GM18508 (cell line): ENCODE results near the gene SHISAL2A.
"Not testable (repeated sequence)": the region's sequence is repeated elsewhere in the genome, so short reads cannot be mapped to it uniquely, and the experiment has no call there.

ENCODE experiments used
- ATAC-seq: cut with Tn5 transposase; IDR thresholded peaks from one replicate; pipeline ENCODE4 v1.9.1; 2021; ENCODE audit warnings: moderate number of reproducible peaks; ENCODE audit not compliant: insufficient read depth, unreplicated experiment

Gene SHISAL2A

DNA sequence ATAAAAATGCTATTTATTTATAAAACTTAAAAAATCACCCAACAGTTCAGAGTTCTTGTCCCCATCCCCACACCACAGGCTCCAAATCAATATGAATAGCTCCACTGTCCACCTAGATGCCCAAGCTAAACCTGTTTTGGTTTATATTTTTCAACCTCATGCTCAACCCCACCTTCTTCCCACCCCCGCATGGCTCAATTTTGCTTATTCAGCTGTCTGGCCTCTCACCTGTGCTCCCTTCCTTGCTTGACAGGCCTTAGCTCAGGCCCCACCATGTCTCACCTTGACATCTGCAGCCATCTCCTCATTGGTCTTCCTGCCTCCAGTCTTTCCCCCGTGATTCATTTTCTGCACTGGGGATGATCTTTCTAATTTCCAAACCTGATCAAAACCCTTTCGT lies 47.4 kb downstream of the SHISAL2A start:
- no peak for ATAC-seq

DNA sequence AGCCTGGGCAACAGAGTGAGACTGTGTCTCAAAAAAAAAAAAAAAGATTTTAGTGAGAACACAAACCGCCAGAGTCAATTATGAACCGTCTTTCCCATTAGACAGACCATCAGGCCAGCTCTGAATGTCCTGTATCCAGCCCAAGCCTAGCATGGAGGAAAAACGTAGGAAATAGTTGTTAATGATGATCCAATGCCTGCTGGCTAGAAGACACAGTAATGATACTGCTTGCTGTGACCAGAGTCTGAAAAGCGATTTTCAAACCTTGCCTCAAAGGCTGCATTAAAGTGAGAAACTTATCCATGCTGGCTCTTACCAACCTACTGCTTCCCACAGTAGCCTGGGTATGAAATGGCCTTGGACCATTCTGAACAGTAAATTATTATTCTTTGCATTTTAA lies 48.2 kb downstream of the SHISAL2A start:
- no peak for ATAC-seq

DNA sequence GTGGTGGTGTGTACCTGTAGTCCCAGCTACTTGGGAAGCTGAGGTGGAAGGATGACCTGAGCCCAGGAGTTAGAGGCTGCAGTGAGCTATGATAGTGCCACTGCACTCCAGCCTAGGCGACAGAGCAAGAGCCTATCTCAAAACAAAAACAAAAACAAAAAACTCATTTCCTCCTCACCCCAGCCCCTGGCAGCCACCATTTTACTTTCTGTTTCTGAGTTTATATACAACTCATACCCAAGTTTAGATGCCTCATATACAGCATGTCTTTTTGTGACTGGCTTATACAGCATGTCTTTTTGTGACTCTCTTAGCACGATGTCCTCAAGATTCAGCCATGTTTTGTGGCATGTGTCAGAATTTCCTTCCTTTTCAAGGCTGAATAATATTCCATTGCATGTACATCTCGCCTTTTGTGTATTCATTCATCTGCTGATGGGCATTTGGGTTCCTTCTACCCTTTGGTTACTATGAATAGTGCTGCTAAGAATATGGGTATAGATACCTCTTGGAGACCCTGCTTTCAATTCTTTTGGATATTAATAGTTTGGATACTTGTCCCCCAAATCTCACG lies 50.5 kb downstream of the SHISAL2A start:
- no peak for ATAC-seq

DNA sequence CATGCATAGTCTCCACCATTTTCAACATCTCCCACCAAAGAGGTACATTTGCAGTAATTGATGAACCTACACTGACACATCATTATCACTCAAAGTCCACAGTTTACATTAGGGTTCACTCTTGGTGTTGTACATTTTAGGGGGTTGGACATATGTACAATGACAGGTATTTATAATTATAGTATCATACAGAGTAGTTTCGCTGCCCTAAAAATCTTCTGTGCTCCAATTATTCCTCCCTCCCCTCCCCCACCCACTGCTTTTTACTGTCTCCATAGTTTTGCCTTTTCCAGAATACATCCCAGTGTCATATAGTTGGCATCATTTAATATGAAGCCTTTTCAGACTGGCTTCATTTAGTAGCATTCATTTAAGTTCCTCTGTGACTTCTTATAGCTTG lies 51.6 kb downstream of the SHISAL2A start:
- no peak for ATAC-seq

DNA sequence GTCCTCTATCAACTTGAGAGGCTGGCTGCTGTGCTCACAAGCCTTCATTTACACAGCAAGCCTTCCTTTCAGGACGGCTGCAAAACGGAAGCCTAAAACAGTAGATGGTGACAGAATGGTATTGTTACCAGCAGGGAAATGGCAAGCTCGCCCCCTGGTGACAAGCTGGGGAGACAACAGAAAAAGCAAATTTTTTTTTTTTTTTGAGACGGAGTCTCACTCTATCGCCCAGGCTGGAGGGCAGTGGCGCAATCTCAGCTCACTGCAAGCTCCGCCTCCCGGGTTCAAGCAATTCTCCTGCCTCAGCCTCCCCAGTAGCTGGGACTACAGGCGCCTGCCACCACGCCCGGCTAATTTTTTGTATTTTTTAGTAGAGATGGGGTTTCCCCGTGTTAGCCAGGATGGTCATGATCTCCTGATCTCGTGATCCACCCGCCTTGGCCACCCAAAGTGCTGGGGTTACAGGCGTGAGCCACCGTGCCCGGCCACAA lies 53.3 kb downstream of the SHISAL2A start:
- ATAC-seq: not testable (repeated sequence)

DNA sequence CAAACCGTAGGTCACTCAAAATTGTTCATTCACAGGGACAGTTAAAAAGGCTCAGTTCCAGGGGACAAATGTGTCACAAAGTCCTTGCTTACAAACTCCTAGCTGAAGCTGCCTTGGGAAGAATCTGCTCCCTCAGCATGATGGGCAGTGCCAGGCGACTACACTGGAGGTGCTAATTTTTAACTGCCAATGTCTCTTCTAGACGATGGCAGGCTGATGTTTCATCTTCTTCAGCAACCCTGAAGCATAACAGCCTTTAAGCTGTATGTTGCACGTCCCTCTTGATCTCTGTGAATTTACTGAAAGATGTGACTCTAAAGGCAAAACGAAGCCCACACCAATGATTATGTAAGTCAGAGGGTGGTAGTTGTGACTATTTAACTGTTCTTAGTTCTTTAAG lies 53.9 kb downstream of the SHISAL2A start:
- ATAC-seq: no peak

DNA sequence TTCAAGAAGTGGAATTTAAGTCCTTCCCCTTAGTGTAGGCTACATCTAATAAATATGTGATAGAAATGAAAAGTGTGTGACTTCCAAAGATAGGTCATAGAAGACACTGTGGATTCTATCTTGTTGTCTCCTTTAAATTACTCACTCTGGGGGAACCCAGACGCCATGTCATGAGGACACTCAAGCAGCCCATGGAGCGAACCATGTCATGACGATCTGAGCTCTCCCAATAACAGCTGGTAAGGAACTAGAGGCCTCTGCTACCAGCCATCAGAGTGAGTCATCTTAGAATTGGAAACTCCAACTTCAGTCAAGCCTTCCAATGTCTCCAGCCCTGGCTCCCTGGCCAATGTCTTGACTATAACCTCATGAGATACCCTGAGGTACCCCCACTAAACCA lies 58.9 kb downstream of the SHISAL2A start:
- no peak for ATAC-seq

DNA sequence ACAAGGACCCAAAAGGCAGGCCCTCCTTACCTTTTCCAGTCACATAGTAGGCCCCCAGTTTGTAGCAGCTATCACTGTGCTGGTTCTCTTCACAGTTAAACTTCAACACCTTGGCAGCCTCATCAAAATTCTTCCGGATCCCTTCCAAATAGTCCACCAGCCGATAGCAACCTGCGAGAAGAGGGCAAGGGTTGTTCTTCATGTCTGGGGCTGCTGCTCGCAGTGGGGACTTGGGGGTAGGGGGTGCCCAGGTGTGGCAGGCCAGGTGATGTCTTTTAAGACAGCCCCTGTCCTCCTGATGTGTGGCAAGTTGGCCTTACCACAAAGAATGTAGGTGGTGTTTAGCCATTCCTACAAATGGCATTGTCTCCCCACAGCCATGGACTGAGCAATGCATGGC lies 59.7 kb downstream of the SHISAL2A start:
- no peak for ATAC-seq

DNA sequence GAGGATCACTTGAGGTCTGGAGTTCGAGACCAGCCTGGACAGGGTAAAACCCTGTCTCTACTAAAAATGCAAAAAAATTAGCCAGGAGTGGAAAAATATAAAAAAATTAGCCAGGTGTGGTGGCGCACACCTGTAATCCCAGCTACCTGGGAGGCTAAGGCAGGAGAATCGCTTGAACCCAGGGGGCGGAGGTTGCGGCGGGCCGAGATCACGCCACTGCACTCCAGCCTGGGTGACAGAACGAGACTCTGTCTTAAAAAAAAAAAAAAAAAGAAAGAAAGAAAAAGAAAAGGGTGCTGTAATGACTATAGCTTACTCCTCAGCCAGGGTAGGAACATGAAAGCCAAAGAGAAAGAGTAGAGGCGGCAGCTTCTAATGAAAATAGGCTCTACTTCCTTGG lies 60.4 kb downstream of the SHISAL2A start:
- ATAC-seq: not testable (repeated sequence)

DNA sequence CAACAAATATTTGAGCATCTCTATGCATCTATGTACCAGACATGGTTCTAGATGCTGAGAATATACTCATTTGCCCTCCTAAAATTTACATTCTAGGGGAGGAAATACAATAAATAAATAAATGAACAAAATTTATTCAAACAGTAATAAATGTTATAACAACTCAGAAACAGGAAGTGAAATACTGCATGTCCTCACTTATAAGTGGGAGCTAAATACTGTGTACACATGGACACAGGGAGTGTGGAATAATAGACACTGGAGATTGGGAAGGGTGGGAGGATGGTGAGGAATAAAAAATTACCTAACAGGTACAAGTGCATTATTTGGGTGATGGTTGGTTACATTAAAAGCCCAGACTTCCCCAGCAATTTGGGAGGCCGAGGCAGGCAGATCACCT lies 60.9 kb downstream of the SHISAL2A start:
- no peak for ATAC-seq

DNA sequence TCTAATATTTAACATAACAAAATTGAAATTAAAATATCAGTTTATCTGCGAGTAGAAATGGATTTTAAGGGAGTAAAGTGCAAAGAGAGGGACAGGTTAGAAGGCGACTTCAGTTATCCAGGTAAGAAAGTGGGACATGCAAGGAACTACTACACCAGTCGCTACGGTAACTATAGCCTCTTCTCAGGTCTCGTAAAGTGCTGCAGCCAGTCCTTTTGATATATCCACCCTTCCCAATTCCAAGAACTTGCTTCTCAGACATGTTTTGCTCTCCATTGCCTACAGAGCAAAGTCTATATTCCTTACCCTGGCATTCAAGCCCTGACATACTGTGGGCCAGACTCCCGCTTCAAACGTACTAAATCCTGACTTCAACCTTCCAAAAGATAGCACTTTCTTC lies 62.7 kb downstream of the SHISAL2A start:
- no peak for ATAC-seq

DNA sequence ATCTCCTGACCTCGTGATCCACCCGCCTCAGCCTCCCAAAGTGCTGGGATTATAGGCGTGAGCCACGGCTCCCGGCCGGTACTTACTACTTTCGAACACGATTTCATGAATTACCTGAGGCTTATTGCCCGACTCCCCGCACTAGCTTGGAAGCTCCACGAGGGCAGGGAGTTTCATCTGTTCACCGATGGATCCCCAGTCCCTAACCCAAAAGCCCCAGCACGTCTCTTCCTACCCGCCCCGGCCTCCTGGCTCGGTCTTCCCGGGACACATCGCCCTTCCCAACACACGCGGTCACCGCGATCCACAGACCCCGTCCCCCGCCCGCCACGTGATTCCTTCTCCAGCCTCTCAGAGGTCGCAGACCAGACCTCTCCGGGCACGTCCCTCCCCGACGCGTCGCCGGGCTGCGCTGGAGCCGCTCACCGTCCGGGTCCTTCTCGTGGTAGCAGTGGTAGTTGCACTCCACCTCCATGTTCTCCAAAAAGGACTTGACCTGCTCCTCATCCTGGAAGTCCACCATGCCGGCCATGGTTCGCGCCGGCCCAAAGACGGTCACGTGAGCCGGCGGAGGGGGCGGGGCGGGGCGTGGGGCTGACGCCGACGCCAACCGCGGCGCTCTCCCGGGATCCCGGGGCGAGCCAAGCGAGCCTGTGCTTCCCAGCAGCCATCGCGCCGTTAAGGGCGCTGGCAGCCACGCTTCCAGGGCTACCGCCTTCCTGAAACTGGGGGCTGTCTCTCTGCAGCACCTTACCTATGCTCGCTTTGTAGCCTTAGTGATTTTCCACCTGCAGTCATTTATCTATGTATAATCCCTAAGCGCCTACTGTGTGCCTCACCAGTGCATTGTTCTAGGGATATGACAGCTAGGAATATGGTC lies 65.1 kb downstream of the SHISAL2A start, which contains the start of gene COA7:
COA7 (minus strand) TSS at position 553 of the 880 bp plus-strand sequence; CDS start at position 532, 21 bp downstream.
- ATAC-seq: no peak

DNA sequence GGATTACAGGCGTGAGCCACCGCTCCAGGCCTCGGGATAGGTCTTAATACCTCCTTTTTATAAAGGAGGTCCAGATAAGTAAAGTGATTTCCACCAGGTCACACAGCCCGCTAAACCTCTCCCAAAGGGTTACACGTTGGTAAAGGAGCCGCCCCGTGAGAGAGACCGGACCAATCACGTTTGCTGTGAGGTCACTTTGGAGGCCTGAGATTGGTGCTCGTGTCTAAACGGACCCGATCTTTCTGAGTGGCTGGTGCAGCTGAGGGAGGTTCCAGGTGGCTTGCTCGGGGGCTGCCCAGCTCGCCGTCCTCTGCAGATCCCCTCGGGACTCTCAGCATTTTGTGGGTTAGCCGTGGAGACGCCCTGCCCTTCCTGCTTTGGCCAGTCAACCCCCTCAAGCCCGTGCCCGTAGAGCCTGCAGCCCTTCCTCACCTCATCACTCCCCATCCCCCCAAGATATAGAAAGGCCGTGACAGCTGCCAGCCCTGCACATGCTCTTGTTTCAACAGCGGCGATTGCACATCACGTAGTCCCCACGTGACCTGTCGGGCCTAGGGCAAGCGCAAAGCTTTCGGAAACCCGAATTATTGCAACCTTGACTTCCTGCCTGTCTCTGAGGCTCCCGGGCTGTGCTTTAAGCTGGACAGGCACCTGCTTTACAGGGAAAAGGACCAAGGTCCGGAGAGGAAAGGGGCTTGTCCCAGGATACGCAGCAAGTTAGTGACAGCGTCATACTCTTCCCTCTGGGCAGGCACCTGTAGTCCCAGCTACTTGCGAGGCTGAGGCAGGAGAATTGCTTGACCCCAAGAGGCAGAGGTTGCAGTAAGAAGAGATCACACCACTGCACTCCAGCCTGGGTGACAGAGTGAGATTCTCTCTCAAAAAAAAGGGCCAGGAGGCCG lies 70.2 kb downstream of the SHISAL2A start:
- peak; percentile 70 for ATAC-seq

DNA sequence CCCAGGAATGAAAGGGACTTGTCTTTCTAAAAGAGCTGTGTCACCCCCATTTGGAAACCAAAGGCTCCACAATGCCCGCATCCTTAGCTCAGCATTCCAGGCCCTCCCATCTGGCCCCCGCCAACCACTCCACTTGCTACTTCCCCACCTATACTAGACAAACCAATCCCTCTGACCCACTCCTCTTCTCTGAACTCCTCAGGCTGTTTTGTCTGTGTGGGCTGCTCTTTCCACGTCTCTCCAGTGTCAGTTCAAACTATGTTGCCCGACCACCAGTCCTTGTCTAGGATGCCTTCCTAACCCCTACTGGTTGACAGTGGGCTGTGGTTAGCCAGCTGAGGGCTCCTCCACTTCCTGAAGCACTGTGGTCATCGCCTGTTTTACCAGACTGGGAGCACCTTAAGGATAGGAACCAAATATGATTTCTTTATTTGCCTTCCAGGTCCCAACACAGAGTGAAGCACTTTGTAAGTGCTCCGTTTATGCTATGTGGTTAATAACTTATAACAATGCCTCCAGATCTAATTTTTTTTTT lies 73.2 kb downstream of the SHISAL2A start:
- ATAC-seq: no peak
